B cell (primary cell): ENCODE results near the gene B4GALT5. TPM values are rescaled to one million over a fixed set of nuclear protein-coding genes. Genes with fewer than 3 reads are reported as not detected.

Source experiments
- ATAC-seq: fragments of 200-7000 bp; cut with Tn5 transposase; one replicate; pipeline ENCODE4 v1.10.0; 2021; ENCODE audit warnings: low read depth, mild to moderate bottlenecking, moderate number of reproducible peaks, moderate library complexity
- CTCF ChIA-PET: fragments of 350-600 bp; sonication (Branson Sonifier 250); formaldehyde crosslinking; loops from one replicate; lab custom pipeline; 2021; ENCODE audit warnings: antibody characterized with exemption, inconsistent platforms; lab: Charles Lee
- POLR2A ChIA-PET: fragments of 350-600 bp; sonication (Branson Sonifier 250); formaldehyde crosslinking; loops from one replicate; lab custom pipeline; 2021; ENCODE audit warnings: antibody characterized with exemption; lab: Charles Lee
- DNase-seq: peaks from one replicate; pipeline ENCODE4 v3.0.0; 2013
- H2AFZ ChIP-seq: 2 replicates; pipeline ENCODE4 v1.6.1; 2012; ENCODE audit warnings: mild to moderate bottlenecking, low read depth, low read length; ENCODE audit not compliant: insufficient read depth, poor library complexity, severe bottlenecking
- H3K27ac ChIP-seq, 2 donors: 1 replicate in 1 of 2; 2 replicates in 1 of 2; pipeline ENCODE4 v1.5.1; 2012 to 2013; ENCODE audit warnings: low read length in 2 of 2, mild to moderate bottlenecking in 2 of 2, moderate library complexity in 1 of 2
- H3K27me3 ChIP-seq, 4 experiments: fragments of 200-600 bp in 1 of 4; sonication (generic) in 1 of 4; replicated peaks in 1 of 4; 1 replicate in 2 of 4; 2 replicates in 2 of 4; pipeline versions ENCODE4 v1.6.1 to v1.7.0; 2013 to 2016; ENCODE audit warnings: low read length in 3 of 4, mild to moderate bottlenecking in 2 of 4, mixed read lengths in 1 of 4, moderate library complexity in 1 of 4; ENCODE audit not compliant: insufficient read depth in 4 of 4, control insufficient read depth in 3 of 4; ENCODE audit errors: control extremely low read depth in 1 of 4
- H3K36me3 ChIP-seq, 2 experiments: replicated peaks in 1 of 2; 1 replicate in 1 of 2; 2 replicates in 1 of 2; pipeline versions ENCODE4 v1.6.1 to v1.7.1; 2013; ENCODE audit warnings: low read length in 1 of 2; ENCODE audit not compliant: insufficient read depth in 2 of 2, control insufficient read depth in 1 of 2; ENCODE audit errors: control extremely low read depth in 1 of 2, extremely low read depth in 1 of 2
- H3K4me1 ChIP-seq, 2 donors: fragments of 200-600 bp in 1 of 2; sonication (generic) in 1 of 2; 1 replicate in 1 of 2; 2 replicates in 1 of 2; pipeline versions ENCODE4 v1.5.1 to v1.6.1; 2013 to 2017; ENCODE audit warnings: low read length in 2 of 2; ENCODE audit not compliant: control insufficient read depth in 2 of 2, insufficient read depth in 2 of 2
- H3K4me2 ChIP-seq: replicated peaks from 2 replicates; pipeline ENCODE3; 2012; ENCODE audit warnings: mild to moderate bottlenecking, low read depth, low read length; ENCODE audit not compliant: poor library complexity, severe bottlenecking
- H3K4me3 ChIP-seq, 5 experiments: fragments of 200-600 bp in 1 of 5; sonication (generic) in 1 of 5; 1 replicate in 3 of 5; 2 replicates in 2 of 5; pipeline versions ENCODE4 v1.5.1 to v1.7.0; 2011 to 2016; ENCODE audit warnings: low read length in 4 of 5, mild to moderate bottlenecking in 4 of 5, low read depth in 2 of 5, control low read depth in 1 of 5, moderate library complexity in 1 of 5; ENCODE audit not compliant: insufficient read depth in 1 of 5; ENCODE audit errors: control extremely low read depth in 1 of 5, extremely low read depth in 1 of 5
- H3K79me2 ChIP-seq: fragments of 200-600 bp; sonication (generic); one replicate; pipeline ENCODE4 v1.6.0; 2016; ENCODE audit warnings: low read length; ENCODE audit not compliant: control insufficient read depth, insufficient read depth
- H3K9ac ChIP-seq: fragments of 200-600 bp; sonication (generic); 2 replicates; pipeline ENCODE4 v1.6.1; 2017; ENCODE audit warnings: mild to moderate bottlenecking, low read length, moderate library complexity
- H3K9me3 ChIP-seq, 3 donors: one replicate each; pipeline versions ENCODE4 v1.6.1 to v1.7.1; 2013; ENCODE audit warnings: low read length in 2 of 3; ENCODE audit not compliant: control insufficient read depth in 2 of 3, insufficient read depth in 1 of 3; ENCODE audit errors: control extremely low read depth in 1 of 3
- H4K20me1 ChIP-seq: 2 replicates; pipeline ENCODE4 v1.6.0; 2012; ENCODE audit warnings: mild to moderate bottlenecking, low read length; ENCODE audit not compliant: insufficient read depth, control insufficient read depth, poor library complexity, severe bottlenecking
- H3K27ac Mint-ChIP-seq: one replicate; pipeline ENCODE4 v1.8.0; 2021; ENCODE audit warnings: mixed read lengths
- H3K27me3 Mint-ChIP-seq: one replicate; pipeline ENCODE4 v1.8.0; 2021; ENCODE audit warnings: mixed read lengths
- H3K4me1 Mint-ChIP-seq: one replicate; pipeline ENCODE4 v1.8.0; 2021; ENCODE audit warnings: mixed read lengths
- H3K4me3 Mint-ChIP-seq: one replicate; pipeline ENCODE4 v1.8.0; 2021; ENCODE audit warnings: mixed read lengths
- H3K9me3 Mint-ChIP-seq: one replicate; pipeline ENCODE4 v1.8.0; 2022; ENCODE audit warnings: mixed read lengths; ENCODE audit not compliant: insufficient read depth
- CTCF ChIP-seq: fragments of 200-600 bp; IDR thresholded peaks from one replicate; pipeline ENCODE4 v1.8.0; 2022; ENCODE audit warnings: antibody characterized with exemption, mild to moderate bottlenecking
- EZH2 ChIP-seq: IDR thresholded peaks from 2 replicates; pipeline ENCODE4 v1.6.1; 2012; ENCODE audit warnings: borderline replicate concordance, low read depth, mild to moderate bottlenecking, moderate library complexity, low read length; ENCODE audit not compliant: insufficient read depth, poor library complexity, severe bottlenecking
- WGBS: methylation state at CpG from one replicate; pipeline ENCODE4 v1.1.5; 2013; ENCODE audit warnings: missing lambda C conversion rate; ENCODE audit not compliant: insufficient coverage; 5-methylcytosine and 5-hydroxymethylcytosine counted together
- intact Hi-C: fragments of 100-400 bp; cut with micrococcal nuclease; formaldehyde crosslinking; loops from one replicate; pipeline ENCODE4 v1.10.0; 2022
- polyA plus RNA-seq: library from polyadenylated mRNA; depleted of rRNA; stranded (reverse); fragments of >200 nt; gene quantifications from 2 replicates; pipeline ENCODE4 v1.2.3, GENCODE V29; 2012
- total RNA-seq, 2 donors: library from RNA; stranded (reverse); fragments of 120-200 nt in 1 of 2; gene quantifications; 1 replicate in 1 of 2; 2 replicates in 1 of 2; pipeline versions ENCODE4 v1.2.3 to v1.2.4, GENCODE V29; 2013 to 2022

The B4GALT5 gene
- total and polyA plus RNA-seq, 2 donors (not counting 1 experiment from before 2014, with no cell fraction given), result 3.4 to 7.3 TPM

GRCh38 chr20:49701916-49702315 lies 11.8 kb downstream of the B4GALT5 start:
- no peak overlapping the region for H3K27ac Mint-ChIP-seq
- ATAC-seq, result no peak
- POLR2A ChIA-PET, result no interaction called here
- no peak for DNase-seq
- Histone ChIP-seq H3K4me2 (no peak overlapping the region), H3K4me3 (no peak overlapping the region), H3K36me3 (no peaks in the 10 kb centered on the region), H3K9me3 (no peaks in the 10 kb centered on the region), H3K4me1 (peaks cover 11 to 15% of the 10 kb centered on the region in 2 donors), H3K9ac (no peak overlapping the region), H2AFZ (no peak overlapping the region), H3K27me3 (no peaks in the 10 kb centered on the region), H4K20me1 (peaks cover 18% of the 10 kb centered on the region), H3K79me2 (peaks cover 80% of the 10 kb centered on the region), H3K27ac (no peak overlapping the region)
- no peaks in the 10 kb centered on the region for H3K9me3 Mint-ChIP-seq
- H3K27me3 Mint-ChIP-seq, result no peaks in the 10 kb centered on the region
- CTCF ChIA-PET, result interaction anchor here (1.1 kb wide), 1 partner anchor 98 kb away, joined by 3 read pairs; no protein-coding TSS in a partner anchor
- H3K4me1 Mint-ChIP-seq, result peaks cover 48% of the 10 kb centered on the region
- intact Hi-C loops, result no loop called here
- no CpG with 5 or more reads among the region's 8 CpGs for WGBS
- no peak overlapping the region for H3K4me3 Mint-ChIP-seq
- TF ChIP-seq CTCF (no peak), EZH2 (no peak)

GRCh38 chr20:49701241-49701790 lies 12.4 kb downstream of the B4GALT5 start:
- Histone ChIP-seq H3K4me2 (no peak overlapping the region), H3K4me1 (peaks cover 11 to 15% of the 10 kb centered on the region in 2 donors), H2AFZ (no peak overlapping the region), H3K4me3 (no peak overlapping the region), H3K27me3 (no peaks in the 10 kb centered on the region), H3K9me3 (no peaks in the 10 kb centered on the region), H3K9ac (no peak overlapping the region), H3K79me2 (peaks cover 81% of the 10 kb centered on the region), H4K20me1 (peaks cover 18% of the 10 kb centered on the region), H3K27ac (no peak overlapping the region), H3K36me3 (no peaks in the 10 kb centered on the region)
- no peak for TF ChIP-seq CTCF
- no peak for TF ChIP-seq EZH2
- no CpG with 5 or more reads among the region's 5 CpGs for WGBS
- Mint-ChIP-seq H3K9me3 (no peaks in the 10 kb centered on the region), H3K27ac (no peak overlapping the region), H3K27me3 (no peaks in the 10 kb centered on the region), H3K4me3 (no peak overlapping the region), H3K4me1 (peaks cover 42% of the 10 kb centered on the region)
- CTCF ChIA-PET, result interaction anchor here (1.1 kb wide), 1 partner anchor 99 kb away, joined by 3 read pairs; no protein-coding TSS in a partner anchor
- intact Hi-C loops, result no loop called here
- DNase-seq (no peak), ATAC-seq (no peak)
- POLR2A ChIA-PET, result no interaction called here
